ENCODE measurements around the gene IL13RA2. TPM values are rescaled to one million over a fixed set of nuclear protein-coding genes. Genes with fewer than 3 reads are reported as not detected.

The IL13RA2 gene
- total RNA-seq, 1 experiment from 2014 or later: not detected

DNA sequence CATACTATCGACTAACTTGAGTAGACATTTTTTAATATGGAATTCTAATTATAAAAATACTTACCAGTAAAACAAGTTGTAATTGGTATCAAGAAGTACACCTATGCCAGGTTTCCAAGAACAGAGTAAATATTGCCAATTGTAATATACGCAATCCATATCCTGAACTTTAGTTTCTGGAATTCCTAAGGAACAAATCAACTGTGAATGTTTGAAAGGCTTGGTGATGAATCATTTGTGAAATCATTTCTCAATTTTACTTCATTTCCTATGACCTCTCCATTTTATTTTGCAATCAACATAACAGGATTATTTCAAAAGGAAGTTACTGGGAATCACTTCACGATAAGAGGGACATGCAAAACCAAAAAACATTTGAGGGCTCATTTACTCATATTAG lies 3.7 kb downstream of the IL13RA2 start:
- TF ChIP-seq, protein P1, sequence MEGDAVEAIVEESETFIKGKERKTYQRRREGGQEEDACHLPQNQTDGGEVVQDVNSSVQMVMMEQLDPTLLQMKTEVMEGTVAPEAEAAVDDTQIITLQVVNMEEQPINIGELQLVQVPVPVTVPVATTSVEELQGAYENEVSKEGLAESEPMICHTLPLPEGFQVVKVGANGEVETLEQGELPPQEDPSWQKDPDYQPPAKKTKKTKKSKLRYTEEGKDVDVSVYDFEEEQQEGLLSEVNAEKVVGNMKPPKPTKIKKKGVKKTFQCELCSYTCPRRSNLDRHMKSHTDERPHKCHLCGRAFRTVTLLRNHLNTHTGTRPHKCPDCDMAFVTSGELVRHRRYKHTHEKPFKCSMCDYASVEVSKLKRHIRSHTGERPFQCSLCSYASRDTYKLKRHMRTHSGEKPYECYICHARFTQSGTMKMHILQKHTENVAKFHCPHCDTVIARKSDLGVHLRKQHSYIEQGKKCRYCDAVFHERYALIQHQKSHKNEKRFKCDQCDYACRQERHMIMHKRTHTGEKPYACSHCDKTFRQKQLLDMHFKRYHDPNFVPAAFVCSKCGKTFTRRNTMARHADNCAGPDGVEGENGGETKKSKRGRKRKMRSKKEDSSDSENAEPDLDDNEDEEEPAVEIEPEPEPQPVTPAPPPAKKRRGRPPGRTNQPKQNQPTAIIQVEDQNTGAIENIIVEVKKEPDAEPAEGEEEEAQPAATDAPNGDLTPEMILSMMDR (IDR thresholded peaks at IDR 0.05; ENCODE audit: unreplicated experiment): no peak
- H3K4me1 Mint-ChIP-seq (ENCODE audit: low read depth, unreplicated experiment): peaks cover 17% of the 10 kb centered on the region
- no peaks in the 10 kb centered on the region for H3K9me3 Mint-ChIP-seq (ENCODE audit: low read depth, unreplicated experiment)
- no peaks in the 10 kb centered on the region for H3K36me3 Mint-ChIP-seq (ENCODE audit: insufficient read depth, unreplicated experiment)
- H3K27ac Mint-ChIP-seq (ENCODE audit: unreplicated experiment): no peak overlapping the region
- CTCF ChIA-PET: no interaction called here
- H3K27me3 Mint-ChIP-seq (ENCODE audit: unreplicated experiment): no peaks in the 10 kb centered on the region
- DNase-seq: no peak
- H3K4me3 Mint-ChIP-seq (ENCODE audit: low read depth, unreplicated experiment): no peak overlapping the region
- intact Hi-C loops (cut with micrococcal nuclease; ENCODE audit: unreplicated experiment): no loop called here
- BruUV-seq (replicated peaks): no TSS peak

GRCh38 chrX:115011428-115011827 lies 6.0 kb downstream of the IL13RA2 start:
- TF ChIP-seq, protein P1 (IDR thresholded peaks at IDR 0.05; ENCODE audit: unreplicated experiment): no peak
- Mint-ChIP-seq H3K27ac (ENCODE audit: unreplicated experiment) (no peak overlapping the region), H3K9me3 (ENCODE audit: low read depth, unreplicated experiment) (no peaks in the 10 kb centered on the region), H3K27me3 (ENCODE audit: unreplicated experiment) (no peaks in the 10 kb centered on the region), H3K4me3 (ENCODE audit: low read depth, unreplicated experiment) (no peak overlapping the region), H3K4me1 (ENCODE audit: low read depth, unreplicated experiment) (peaks cover 10% of the 10 kb centered on the region), H3K36me3 (ENCODE audit: insufficient read depth, unreplicated experiment) (no peaks in the 10 kb centered on the region)
- intact Hi-C loops (cut with micrococcal nuclease; ENCODE audit: unreplicated experiment): no loop called here
- no TSS peak for BruUV-seq (replicated peaks)
- no peak for DNase-seq
- CTCF ChIA-PET: interaction anchor here (0.7 kb wide), 1 partner anchor 464 kb away, joined by 3 read pairs; no protein-coding TSS in a partner anchor

DNA sequence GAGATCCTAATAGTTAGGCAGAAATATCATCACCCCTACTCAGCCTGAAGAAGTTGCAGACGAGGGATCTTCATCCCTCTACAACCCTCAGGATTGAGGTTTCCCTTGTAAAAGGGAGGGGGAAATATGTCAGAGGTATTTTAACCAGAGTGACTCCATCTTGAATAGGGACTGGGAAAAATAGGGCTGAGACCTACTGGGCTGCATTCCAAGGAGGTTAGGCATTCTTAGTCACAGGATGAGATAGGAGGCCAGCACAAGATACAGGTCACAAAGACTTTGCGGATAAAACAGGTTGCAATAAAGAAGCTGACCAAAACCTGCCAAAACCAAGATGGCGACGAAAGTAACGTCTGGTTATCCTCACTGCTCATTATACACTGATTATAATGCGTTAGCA lies 17.5 kb downstream of the IL13RA2 start:
- no peaks in the 10 kb centered on the region for H3K27me3 Mint-ChIP-seq (ENCODE audit: unreplicated experiment)
- no TSS peak for BruUV-seq (replicated peaks)
- peaks cover 9% of the 10 kb centered on the region for H3K9me3 Mint-ChIP-seq (ENCODE audit: low read depth, unreplicated experiment)
- CTCF ChIA-PET: no interaction called here
- TF ChIP-seq, protein P1 (IDR thresholded peaks at IDR 0.05; ENCODE audit: unreplicated experiment): no peak
- H3K36me3 Mint-ChIP-seq (ENCODE audit: insufficient read depth, unreplicated experiment): no peaks in the 10 kb centered on the region
- H3K4me3 Mint-ChIP-seq (ENCODE audit: low read depth, unreplicated experiment): no peak overlapping the region
- intact Hi-C loops (cut with micrococcal nuclease; ENCODE audit: unreplicated experiment): no loop called here
- no peak overlapping the region for H3K27ac Mint-ChIP-seq (ENCODE audit: unreplicated experiment)
- no peaks in the 10 kb centered on the region for H3K4me1 Mint-ChIP-seq (ENCODE audit: low read depth, unreplicated experiment)
- no peak for DNase-seq

DNA sequence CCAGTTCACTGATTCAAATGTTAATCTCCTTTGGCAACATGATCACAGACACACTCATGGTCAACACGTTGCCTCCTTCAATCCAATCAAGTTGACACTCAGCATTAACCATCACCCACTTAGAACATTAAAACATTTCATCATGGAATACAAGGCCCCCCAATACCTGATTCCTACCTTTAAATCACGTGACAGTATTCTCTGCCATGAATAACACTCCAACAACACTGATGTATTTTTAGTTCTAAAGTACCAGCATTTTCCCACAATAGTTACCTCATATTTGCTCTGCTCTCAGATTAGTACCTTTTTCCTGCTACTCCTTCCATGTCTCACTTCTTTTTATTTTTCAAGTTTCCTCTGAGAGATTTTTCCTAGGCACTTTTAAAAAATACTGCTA lies 19.6 kb downstream of the IL13RA2 start:
- Mint-ChIP-seq H3K27me3 (ENCODE audit: unreplicated experiment) (no peaks in the 10 kb centered on the region), H3K27ac (ENCODE audit: unreplicated experiment) (no peak overlapping the region)
- intact Hi-C loops (cut with micrococcal nuclease; ENCODE audit: unreplicated experiment): no loop called here

More for the DNA sequence above, 19.6 kb downstream of the IL13RA2 start:
- CTCF ChIA-PET: no interaction called here
- BruUV-seq (replicated peaks): no TSS peak
- H3K4me1 Mint-ChIP-seq (ENCODE audit: low read depth, unreplicated experiment): no peaks in the 10 kb centered on the region
- TF ChIP-seq, protein P1 (IDR thresholded peaks at IDR 0.05; ENCODE audit: unreplicated experiment): no peak
- no peaks in the 10 kb centered on the region for H3K36me3 Mint-ChIP-seq (ENCODE audit: insufficient read depth, unreplicated experiment)
- peaks cover 9% of the 10 kb centered on the region for H3K9me3 Mint-ChIP-seq (ENCODE audit: low read depth, unreplicated experiment)
- no peak for DNase-seq
- H3K4me3 Mint-ChIP-seq (ENCODE audit: low read depth, unreplicated experiment): no peak overlapping the region

Measured in Calu3 (cell line).